Upper lobe of right lung (tissue), 1 donor: ENCODE measurements around the gene PSD. TPM values are rescaled to one million over a fixed set of nuclear protein-coding genes. Genes with fewer than 3 reads are reported as not detected.
A peak's percentile ranks its signal among the peaks of the same experiment; 100 is the strongest.

Source experiments
- ATAC-seq: fragments of 200-7000 bp; cut with Tn5 transposase; one replicate; pipeline ENCODE4 v1.9.1; 2020; ENCODE audit warnings: mild to moderate bottlenecking, moderate library complexity
- DNase-seq: peaks from one replicate; pipeline ENCODE4 v3.0.0-alpha.2; 2020
- H3K27ac ChIP-seq: fragments of 200-600 bp; one replicate; pipeline ENCODE4 v1.8.0; 2022
- H3K27me3 ChIP-seq: fragments of 200-600 bp; one replicate; pipeline ENCODE4 v1.8.0; 2022; ENCODE audit warnings: mild to moderate bottlenecking
- H3K36me3 ChIP-seq: fragments of 200-600 bp; one replicate; pipeline ENCODE4 v1.8.0; 2022
- H3K4me1 ChIP-seq: fragments of 200-600 bp; one replicate; pipeline ENCODE4 v1.8.0; 2022
- H3K4me3 ChIP-seq: fragments of 200-600 bp; one replicate; pipeline ENCODE4 v1.8.0; 2022; ENCODE audit warnings: mild to moderate bottlenecking
- H3K9me3 ChIP-seq: fragments of 200-600 bp; one replicate; pipeline ENCODE4 v1.8.0; 2022
- CTCF ChIP-seq: fragments of 200-600 bp; IDR thresholded peaks from one replicate; pipeline ENCODE4 v1.8.0; 2022; ENCODE audit warnings: antibody characterized with exemption
- intact Hi-C: fragments of 100-400 bp; cut with DNase I; formaldehyde crosslinking; loops from one replicate; pipeline ENCODE4 v1.11.0; 2022
- total RNA-seq: library from RNA; stranded (reverse); fragmentation: NEBNext Ultra II Directional; extraction: Animal tissue kit (Norgen Biotek cat#: 25700); gene quantifications from one replicate; pipeline ENCODE4 v1.2.1, GENCODE V29; 2021
- donor health status: DM: no; HTN: yes; CAD: no; lungs with severe emphysema.

Gene PSD
- total RNA-seq, 1 donor from 2014 or later, result 3.5 TPM

DNA sequence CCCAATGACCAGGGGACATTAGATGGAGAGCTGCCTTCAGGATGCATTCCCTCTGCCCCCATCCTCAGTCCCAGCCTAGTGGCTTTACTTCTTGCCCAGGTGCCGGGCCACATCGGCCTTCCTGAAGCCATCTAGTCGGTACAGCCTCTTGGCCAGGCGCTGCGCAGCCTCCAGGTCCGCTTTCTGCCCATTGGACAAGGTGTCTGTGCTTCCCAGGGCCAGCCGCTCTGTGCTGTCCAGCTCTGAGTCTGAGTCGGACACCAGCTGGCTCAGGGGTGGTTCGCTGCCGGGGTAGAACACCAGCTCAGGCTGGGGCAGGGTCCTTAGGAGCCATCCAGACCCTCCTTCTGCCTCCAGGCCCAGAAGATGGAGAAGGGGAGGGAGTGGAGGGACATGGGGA is 6.3 kb downstream of the PSD start:
- Histone ChIP-seq H3K4me1 (peaks cover 15% of the 10 kb centered on the region), H3K9me3 (no peaks in the 10 kb centered on the region), H3K27ac (no peak overlapping the region), H3K27me3 (peaks cover 84% of the 10 kb centered on the region), H3K36me3 (no peaks in the 10 kb centered on the region), H3K4me3 (no peak overlapping the region)
- DNase-seq (peak; percentile 48), ATAC-seq (no peak)
- intact Hi-C loops, result no loop called here
- TF ChIP-seq CTCF, result no peak

DNA sequence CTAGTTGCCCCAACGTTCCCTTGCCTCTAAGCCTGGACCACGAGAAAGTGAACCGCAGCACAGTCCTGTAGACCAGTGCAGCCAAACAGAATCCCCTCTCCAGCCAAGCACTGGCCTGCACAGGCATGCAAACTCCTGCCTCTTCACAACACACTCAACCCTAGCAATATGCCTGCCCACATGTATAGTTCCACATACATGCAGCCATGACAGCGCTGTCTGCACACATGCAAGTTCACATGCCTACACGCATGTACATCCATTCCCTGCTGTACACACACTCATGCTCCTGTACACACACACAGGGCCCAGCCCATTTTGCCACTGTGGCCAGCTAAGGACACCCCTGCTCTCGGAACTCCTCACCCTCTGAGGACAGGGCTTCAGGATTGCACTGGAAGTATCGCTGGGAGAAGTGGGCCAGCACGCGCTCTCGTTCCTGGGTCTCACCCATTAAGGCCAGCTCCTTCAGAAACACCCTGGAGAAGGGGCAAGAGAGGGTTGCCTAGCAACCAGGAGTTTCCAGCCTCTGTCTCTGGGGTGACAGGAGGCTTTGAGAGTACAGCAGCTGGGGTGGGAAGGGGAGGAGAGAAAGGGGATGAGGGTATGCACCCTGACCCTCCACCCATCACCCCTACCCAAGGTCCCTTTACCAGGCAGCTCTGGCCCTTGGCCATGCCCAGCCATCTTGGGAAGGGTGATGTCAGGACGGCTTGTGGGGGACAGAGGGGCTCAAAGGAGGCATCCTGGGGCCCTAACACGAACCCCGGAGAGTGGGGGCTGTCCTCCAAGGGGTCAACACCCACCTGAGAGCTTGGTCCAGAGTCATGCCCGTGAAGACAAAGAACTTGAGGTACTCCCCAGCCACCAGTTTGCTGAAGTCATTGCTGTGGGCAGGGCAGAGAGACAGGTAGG is 7.0 kb downstream of the PSD start:
- H3K36me3 ChIP-seq, result no peaks in the 10 kb centered on the region
- no peak overlapping the region for H3K27ac ChIP-seq
- intact Hi-C loops, result no loop called here
- H3K27me3 ChIP-seq, result peaks cover 79% of the 10 kb centered on the region
- H3K4me3 ChIP-seq, result no peak overlapping the region
- peaks cover 15% of the 10 kb centered on the region for H3K4me1 ChIP-seq
- H3K9me3 ChIP-seq, result no peaks in the 10 kb centered on the region
- TF ChIP-seq CTCF, result no peak
- DNase-seq, result peak; percentile 52
- ATAC-seq, result no peak

- intact Hi-C loops, result no loop called here
- no peak overlapping the region for H3K27ac ChIP-seq
- H3K4me1 ChIP-seq, result peaks cover 15% of the 10 kb centered on the region
- peak overlapping the region; percentile 28 for H3K4me3 ChIP-seq
- no peaks in the 10 kb centered on the region for H3K9me3 ChIP-seq
- H3K36me3 ChIP-seq, result no peaks in the 10 kb centered on the region
- H3K27me3 ChIP-seq, result peaks cover 73% of the 10 kb centered on the region
- DNase-seq (peak; percentile 61), ATAC-seq (no peak)
- no peak for TF ChIP-seq CTCF
Measured at GRCh38 chr10:102410429-102411073, 8.0 kb downstream of the PSD start.

DNA sequence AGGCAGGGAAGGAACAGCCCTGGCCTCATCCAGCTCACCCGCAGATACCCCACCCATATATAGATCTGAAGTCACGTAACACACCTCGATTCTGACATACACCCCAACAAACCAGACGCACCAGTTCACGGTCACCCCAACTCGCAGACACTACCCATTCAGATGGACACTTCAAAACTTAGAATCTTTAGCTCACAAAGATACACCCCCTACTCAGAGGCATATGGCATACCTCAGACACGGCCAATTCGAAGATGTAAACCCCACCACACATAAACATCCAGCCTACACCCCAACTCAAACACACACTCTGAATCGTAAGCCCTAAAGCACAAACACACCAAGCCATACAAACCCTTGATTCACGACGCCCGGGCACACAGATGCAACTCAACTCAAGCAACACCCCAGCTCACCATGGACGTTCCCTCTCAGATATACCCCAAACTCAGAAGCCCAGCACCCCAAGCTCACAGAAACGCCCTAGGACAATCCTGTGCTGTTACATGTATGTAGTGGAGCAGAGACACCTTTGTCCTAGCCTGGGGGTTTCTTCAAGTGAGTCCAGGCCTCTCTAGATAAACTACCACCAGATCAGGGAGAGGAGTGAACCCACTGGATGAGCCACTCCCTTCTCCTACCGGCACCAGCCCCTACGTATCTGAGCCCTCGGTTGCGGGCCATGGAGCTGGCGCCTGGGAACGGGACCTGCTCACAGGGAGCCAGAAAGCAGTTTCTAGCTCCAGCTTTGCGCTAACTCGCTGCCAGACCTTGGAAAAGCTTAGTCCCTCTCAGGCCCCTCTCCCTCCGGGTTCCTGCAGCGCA is 8.8 kb downstream of the PSD start:
- Histone ChIP-seq H3K27me3 (peaks cover 69% of the 10 kb centered on the region), H3K9me3 (no peaks in the 10 kb centered on the region), H3K4me3 (peak overlapping the region; percentile 29), H3K36me3 (no peaks in the 10 kb centered on the region), H3K4me1 (peaks cover 15% of the 10 kb centered on the region), H3K27ac (no peak overlapping the region)
- DNase-seq, result no peak
- intact Hi-C loops, result no loop called here
- ATAC-seq, result no peak
- TF ChIP-seq CTCF, result no peak

DNA sequence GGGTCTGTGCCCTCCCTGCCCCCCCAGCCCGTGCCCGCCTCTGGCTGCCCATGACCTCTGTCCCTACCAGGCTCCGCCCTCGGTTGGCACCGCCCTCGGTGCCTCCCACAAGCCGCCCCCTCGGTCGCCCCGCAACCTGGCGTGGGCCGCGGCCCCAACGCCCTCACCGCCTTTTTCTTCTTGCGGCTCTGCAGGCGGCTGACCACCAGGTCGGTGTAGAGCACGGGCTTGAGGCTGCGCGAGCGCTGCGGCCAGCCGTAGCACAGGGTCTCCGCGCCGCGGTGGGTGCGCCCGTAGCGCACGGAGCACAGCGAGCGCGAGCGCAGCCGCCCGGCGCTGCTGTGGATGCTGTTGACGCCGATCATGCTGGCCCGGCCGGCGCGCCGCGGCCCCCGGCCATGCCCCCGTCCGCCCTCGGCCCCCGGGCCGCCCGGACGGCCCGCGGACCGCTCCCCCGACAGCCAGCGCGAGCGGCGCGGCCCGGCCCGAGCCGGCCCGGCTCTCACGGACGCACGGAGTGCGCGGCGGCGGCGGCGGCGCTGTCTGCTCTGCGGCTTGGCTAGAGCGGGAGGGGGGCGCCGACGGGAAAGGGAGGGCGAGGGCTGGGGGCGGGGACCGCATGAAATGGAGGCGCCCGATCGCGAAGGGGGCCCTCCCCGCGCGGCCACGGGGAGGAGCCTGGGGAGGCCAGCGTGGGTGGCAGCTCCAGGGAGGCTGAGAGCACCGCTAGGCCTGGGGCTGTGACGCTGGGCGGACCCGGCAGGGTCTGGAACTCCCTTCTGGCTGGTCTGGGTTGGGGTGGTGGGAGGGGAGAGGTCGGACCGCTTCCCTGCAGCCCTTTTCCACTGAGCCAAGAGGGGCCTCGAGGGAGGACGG is 9.6 kb downstream of the PSD start:
- H3K4me1 ChIP-seq, result peaks cover 15% of the 10 kb centered on the region
- H3K27me3 ChIP-seq, result peaks cover 63% of the 10 kb centered on the region
- DNase-seq (no peak), ATAC-seq (peak; percentile 47)
- no peaks in the 10 kb centered on the region for H3K9me3 ChIP-seq
- H3K36me3 ChIP-seq, result no peaks in the 10 kb centered on the region
- H3K4me3 ChIP-seq, result peak overlapping the region; percentile 32
- TF ChIP-seq CTCF, result no peak
- intact Hi-C loops, result no loop called here
- no peak overlapping the region for H3K27ac ChIP-seq
